ENCODE measurements around the gene PTGR2.

PTGR2 gene

DNA sequence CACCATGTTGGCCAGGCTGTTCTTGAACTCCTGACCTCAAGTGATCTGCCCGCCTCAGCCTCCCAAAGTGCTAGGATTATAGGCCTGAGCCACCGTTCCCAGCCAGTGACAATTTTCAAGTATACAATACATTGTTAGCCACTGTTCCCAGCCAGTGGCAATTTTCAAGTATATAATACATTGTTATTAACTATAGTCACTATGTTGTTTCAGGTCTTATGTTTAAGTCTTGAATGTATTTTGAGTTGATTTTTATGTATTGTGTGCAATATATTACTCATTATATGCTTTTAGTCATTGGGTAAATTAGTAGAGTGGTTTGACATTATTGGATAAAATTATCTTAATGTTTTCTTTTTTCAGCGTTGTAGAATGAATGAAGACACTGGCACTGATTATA is 22.0 kb downstream of the PTGR2 start:
- ChIA-PET CTCF (no interaction called here), POLR2A (no interaction called here)
- TF ChIP-seq, protein P1, sequence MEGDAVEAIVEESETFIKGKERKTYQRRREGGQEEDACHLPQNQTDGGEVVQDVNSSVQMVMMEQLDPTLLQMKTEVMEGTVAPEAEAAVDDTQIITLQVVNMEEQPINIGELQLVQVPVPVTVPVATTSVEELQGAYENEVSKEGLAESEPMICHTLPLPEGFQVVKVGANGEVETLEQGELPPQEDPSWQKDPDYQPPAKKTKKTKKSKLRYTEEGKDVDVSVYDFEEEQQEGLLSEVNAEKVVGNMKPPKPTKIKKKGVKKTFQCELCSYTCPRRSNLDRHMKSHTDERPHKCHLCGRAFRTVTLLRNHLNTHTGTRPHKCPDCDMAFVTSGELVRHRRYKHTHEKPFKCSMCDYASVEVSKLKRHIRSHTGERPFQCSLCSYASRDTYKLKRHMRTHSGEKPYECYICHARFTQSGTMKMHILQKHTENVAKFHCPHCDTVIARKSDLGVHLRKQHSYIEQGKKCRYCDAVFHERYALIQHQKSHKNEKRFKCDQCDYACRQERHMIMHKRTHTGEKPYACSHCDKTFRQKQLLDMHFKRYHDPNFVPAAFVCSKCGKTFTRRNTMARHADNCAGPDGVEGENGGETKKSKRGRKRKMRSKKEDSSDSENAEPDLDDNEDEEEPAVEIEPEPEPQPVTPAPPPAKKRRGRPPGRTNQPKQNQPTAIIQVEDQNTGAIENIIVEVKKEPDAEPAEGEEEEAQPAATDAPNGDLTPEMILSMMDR (IDR thresholded peaks at IDR 0.05; ENCODE audit: insufficient read depth, low read length, missing control alignments): no peak

DNA sequence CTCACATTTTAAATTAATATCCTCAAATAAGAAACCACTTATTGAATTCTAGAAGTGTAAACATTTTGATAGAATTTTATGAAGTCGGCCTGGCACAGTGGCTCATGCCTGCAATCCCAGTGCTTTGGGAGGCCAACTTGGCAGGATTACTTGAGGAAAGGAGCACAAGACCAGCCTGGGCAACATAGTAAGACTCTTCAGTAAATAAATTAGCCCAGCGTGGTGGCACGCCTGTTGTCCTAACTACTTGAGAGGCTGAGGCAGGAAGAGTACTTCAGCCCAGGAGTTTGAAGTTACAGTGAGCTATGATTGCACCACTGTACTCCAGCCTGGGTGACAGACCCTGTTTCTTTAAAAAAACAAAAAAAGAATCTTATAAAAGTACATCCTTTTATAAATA is 26.2 kb downstream of the PTGR2 start:
- no peak overlapping the region for H3K4me3 ChIP-seq (ENCODE audit: low read depth, low read length)
- ChIA-PET CTCF (interaction anchor here (1.5 kb wide), 1 partner anchor 10 kb away, joined by 3 read pairs; no protein-coding TSS in a partner anchor), POLR2A (no interaction called here)
- no peak for DNase-seq (ENCODE audit: low read depth, low spot score)
- TF ChIP-seq, protein P1 (IDR thresholded peaks at IDR 0.05; ENCODE audit: insufficient read depth, low read length, missing control alignments): no peak

More for the DNA sequence above, 22.0 kb downstream of the PTGR2 start:
- no peak overlapping the region for H3K4me3 ChIP-seq (ENCODE audit: low read depth, low read length)
- no peak for DNase-seq (ENCODE audit: low read depth, low spot score)

DNA sequence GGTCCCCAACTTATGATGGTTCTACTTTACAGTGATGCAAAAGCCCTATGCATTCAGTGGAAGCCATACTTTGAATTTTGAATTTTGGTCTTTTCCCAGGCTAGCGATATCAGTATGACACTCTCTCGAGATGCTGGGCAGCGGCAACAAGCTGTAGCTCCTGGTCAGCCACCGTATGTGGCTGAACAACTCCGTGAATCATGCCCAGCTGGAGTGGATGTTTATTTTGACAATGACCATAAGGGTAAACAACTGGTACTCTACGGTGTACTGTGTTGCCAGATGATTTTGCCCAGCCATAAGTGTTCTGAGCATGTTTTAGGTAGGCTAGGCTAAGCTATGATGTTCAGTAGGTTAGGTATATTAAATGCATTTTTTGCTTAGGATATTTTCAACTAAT is 26.8 kb downstream of the PTGR2 start:
- POLR2A ChIA-PET: no interaction called here
- CTCF ChIA-PET: interaction anchor here (1.5 kb wide), 1 partner anchor 11 kb away, joined by 3 read pairs; no protein-coding TSS in a partner anchor
- TF ChIP-seq, protein P1 (IDR thresholded peaks at IDR 0.05; ENCODE audit: insufficient read depth, low read length, missing control alignments): no peak

DNA sequence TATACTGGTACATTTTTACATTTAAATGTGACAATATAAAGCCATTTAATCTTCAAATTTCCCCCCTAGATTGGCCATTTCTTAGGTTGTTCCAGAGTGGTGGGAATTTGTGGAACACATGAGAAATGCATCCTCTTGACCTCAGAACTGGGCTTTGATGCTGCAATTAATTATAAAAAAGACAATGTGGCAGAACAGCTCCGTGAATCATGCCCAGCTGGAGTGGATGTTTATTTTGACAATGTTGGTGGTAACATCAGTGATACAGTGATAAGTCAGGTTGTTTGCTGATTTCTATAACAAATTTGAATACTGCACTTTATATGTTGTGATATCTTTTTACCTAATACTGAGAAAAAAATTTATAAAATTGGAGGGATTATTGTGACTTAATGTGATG is 27.4 kb downstream of the PTGR2 start:
- POLR2A ChIA-PET: no interaction called here
- TF ChIP-seq, protein P1 (IDR thresholded peaks at IDR 0.05; ENCODE audit: insufficient read depth, low read length, missing control alignments): no peak
- no peak overlapping the region for H3K4me3 ChIP-seq (ENCODE audit: low read depth, low read length)
- DNase-seq (ENCODE audit: low read depth, low spot score): no peak
- CTCF ChIA-PET: no interaction called here

More for the DNA sequence above, 26.8 kb downstream of the PTGR2 start:
- DNase-seq (ENCODE audit: low read depth, low spot score): no peak
- H3K4me3 ChIP-seq (ENCODE audit: low read depth, low read length): no peak overlapping the region

DNA sequence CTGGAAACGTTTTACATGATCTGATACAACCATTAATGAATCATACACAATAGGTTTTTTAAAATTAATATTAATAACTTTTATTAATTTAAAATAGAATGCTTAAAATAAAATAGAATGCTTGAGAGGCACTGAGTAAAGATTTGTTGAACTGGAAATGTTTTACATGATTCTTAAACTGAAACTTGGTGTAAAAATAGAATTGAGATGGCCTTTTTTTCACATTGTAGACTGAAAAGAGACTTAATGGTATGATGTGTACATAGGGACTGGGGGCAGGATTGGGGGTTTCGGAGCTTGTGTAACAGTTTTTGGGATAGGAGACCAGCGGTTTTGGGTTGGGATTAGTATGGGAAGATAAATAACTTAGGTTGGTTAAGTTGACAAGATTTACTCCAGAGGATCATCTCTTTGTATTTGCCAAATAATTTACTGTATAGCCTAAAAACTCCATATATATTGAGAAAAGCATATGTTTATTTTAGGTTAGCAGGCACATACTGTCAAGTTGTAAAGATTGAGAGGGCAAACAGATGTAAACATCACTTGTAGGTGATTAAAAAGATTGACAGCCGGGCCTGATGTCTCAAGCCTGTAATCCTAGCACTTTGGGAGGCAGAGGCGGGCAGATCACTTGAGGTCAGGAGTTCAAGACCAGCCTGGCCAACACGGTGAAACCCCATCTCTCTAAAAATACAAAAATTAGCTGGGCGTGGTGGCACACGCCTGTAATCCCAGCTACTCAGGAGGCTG is 33.0 kb downstream of the PTGR2 start:
- CTCF ChIA-PET: no interaction called here
- no peak for DNase-seq (ENCODE audit: low read depth, low spot score)
- POLR2A ChIA-PET: no interaction called here
- no peak overlapping the region for H3K4me3 ChIP-seq (ENCODE audit: low read depth, low read length)
- TF ChIP-seq, protein P1 (IDR thresholded peaks at IDR 0.05; ENCODE audit: insufficient read depth, low read length, missing control alignments): no peak

DNA sequence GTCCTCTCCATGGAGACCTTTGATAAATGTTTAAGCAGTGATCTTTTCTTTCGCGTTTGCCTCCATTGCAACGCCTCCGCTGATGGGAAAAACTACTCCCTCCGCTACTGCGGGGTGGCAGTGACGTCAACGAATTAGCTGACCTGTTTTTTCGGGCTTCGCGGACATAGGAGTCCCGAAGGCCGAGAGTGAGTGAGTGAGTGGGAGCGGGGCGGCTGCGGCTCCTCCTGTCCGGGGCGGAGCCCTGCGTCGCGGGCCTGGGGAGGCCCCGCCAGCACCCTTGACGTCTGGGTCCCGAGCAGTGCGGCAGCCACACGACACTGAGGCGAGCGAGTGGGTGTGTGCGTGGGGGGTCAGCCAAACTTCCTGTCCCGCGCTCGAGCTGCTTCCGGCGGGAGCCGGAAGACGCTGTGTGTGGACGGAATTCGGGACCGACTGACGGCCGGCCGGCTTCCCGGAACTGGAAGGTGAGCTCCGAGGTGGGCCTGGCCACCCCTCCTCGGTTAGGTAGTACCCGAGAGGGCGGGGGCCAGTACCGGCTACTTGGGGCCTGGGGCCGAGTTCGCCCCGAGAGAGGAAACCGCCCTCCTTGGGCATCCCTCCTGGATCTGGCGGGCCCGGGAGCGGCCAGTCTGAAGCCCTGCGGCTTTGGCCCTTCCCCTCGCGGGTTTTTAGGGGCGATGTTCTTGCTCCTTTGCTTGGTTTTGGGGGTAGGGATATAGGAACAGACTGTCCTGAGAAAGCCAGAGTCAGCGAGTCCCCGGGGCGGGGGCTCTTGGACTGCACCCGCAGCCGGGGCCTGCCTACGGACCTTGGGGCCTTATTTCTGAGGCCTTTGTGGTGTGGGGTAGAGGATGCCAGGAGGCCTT is 35.1 kb downstream of the PTGR2 start, which contains the start of gene ZNF410:
Gene ZNF410 (plus strand): TSS at position 411 of the 869 bp plus-strand sequence. CDS start 5,317 bp downstream, outside the sequence.
- TF ChIP-seq, protein P1 (IDR thresholded peaks at IDR 0.05; ENCODE audit: insufficient read depth, low read length, missing control alignments): no peak
- ChIA-PET POLR2A (interaction anchor here (0.5 to 1.3 kb wide), 7 partner anchors 9 to 126 kb away, joined by 3 to 5 read pairs (median 3); partner anchors contain the start of genes COQ6, FAM161B and PTGR2), CTCF (interaction anchor here (1.1 to 2.0 kb wide), 3 partner anchors 9 to 158 kb away, joined by 3 to 11 read pairs (median 4); no protein-coding TSS in a partner anchor)
- H3K4me3 ChIP-seq (ENCODE audit: low read depth, low read length): peak within 1 kb of the TSS; percentile 76
- DNase-seq (ENCODE audit: low read depth, low spot score): peak; percentile 87
